Liver (tissue), 9 donors: ENCODE measurements around the gene ERBB4. TPM values are rescaled to one million over a fixed set of nuclear protein-coding genes. Genes with fewer than 3 reads are reported as not detected.

Source experiments
- DNase-seq: peaks from one replicate; pipeline ENCODE4 v3.0.0-alpha.2; 2017; ENCODE audit warnings: low spot score
- H3K27ac ChIP-seq, 2 donors: one replicate each; pipeline ENCODE4 v1.7.0; 2013; ENCODE audit warnings: inconsistent platforms in 2 of 2, low read length in 2 of 2, control low read depth in 1 of 2, low read depth in 1 of 2, mild to moderate bottlenecking in 1 of 2
- H3K27me3 ChIP-seq, 4 donors: one replicate each; pipeline versions ENCODE4 v1.6.1 to v1.7.0; 2013; ENCODE audit warnings: low read length in 3 of 4, inconsistent platforms in 1 of 4, mild to moderate bottlenecking in 1 of 4, moderate library complexity in 1 of 4; ENCODE audit not compliant: control insufficient read depth in 4 of 4, insufficient read depth in 4 of 4
- H3K36me3 ChIP-seq, 4 donors: one replicate each; pipeline versions ENCODE4 v1.6.1 to v1.7.0; 2013; ENCODE audit warnings: low read length in 3 of 4, mild to moderate bottlenecking in 3 of 4, low read depth in 1 of 4, moderate library complexity in 1 of 4; ENCODE audit not compliant: control insufficient read depth in 4 of 4, insufficient read depth in 3 of 4
- H3K4me1 ChIP-seq, 4 donors: one replicate each; pipeline versions ENCODE4 v1.6.1 to v1.7.0; 2013; ENCODE audit warnings: low read length in 3 of 4, mild to moderate bottlenecking in 3 of 4, moderate library complexity in 1 of 4; ENCODE audit not compliant: control insufficient read depth in 4 of 4, insufficient read depth in 4 of 4
- H3K4me3 ChIP-seq, 3 donors: one replicate each; pipeline versions ENCODE4 v1.6.1 to v1.7.0; 2013; ENCODE audit warnings: low read length in 3 of 3, control low read depth in 1 of 3, low read depth in 1 of 3, mild to moderate bottlenecking in 1 of 3
- H3K9ac ChIP-seq, 2 donors: one replicate each; pipeline ENCODE4 v1.7.0; 2013; ENCODE audit warnings: low read length in 2 of 2, mild to moderate bottlenecking in 2 of 2, moderate library complexity in 2 of 2, control low read depth in 1 of 2, low read depth in 1 of 2
- H3K9me3 ChIP-seq, 4 donors: one replicate each; pipeline versions ENCODE4 v1.6.1 to v1.7.0; 2013; ENCODE audit warnings: low read length in 3 of 4; ENCODE audit not compliant: control insufficient read depth in 4 of 4
- EGR1 ChIP-seq, 2 donors: IDR thresholded peaks; 2 replicates each; pipeline ENCODE4 v1.6.1; 2016 to 2018; ENCODE audit warnings: antibody characterized with exemption in 2 of 2, low read depth in 2 of 2
- FOXA2 ChIP-seq: IDR thresholded peaks from 2 replicates; pipeline ENCODE4 v1.6.1; 2016; ENCODE audit warnings: antibody characterized with exemption
- GABPA ChIP-seq, 2 donors: IDR thresholded peaks in 1 of 2; conservative IDR thresholded peaks in 1 of 2; 2 replicates each; pipeline ENCODE4 v1.6.1; 2016; ENCODE audit warnings: antibody characterized with exemption in 2 of 2, mild to moderate bottlenecking in 1 of 2, moderate library complexity in 1 of 2
- HNF4G ChIP-seq: IDR thresholded peaks from 2 replicates; pipeline ENCODE4 v1.6.1; 2016; ENCODE audit warnings: antibody characterized with exemption
- JUND ChIP-seq, 2 donors: IDR thresholded peaks; 2 replicates each; pipeline ENCODE4 v1.6.1; 2016; ENCODE audit warnings: antibody characterized with exemption in 2 of 2
- NR2F2 ChIP-seq: IDR thresholded peaks from 2 replicates; pipeline ENCODE4 v1.6.1; 2016; ENCODE audit warnings: antibody characterized with exemption
- RAD21 ChIP-seq, 2 donors: IDR thresholded peaks; 2 replicates each; pipeline ENCODE4 v1.6.1; 2016; ENCODE audit warnings: antibody characterized with exemption in 2 of 2, mild to moderate bottlenecking in 2 of 2
- SP1 ChIP-seq: IDR thresholded peaks from 2 replicates; pipeline ENCODE4 v1.6.1; 2018; ENCODE audit warnings: antibody characterized with exemption, mild to moderate bottlenecking
- TAF1 ChIP-seq: conservative IDR thresholded peaks from 2 replicates; pipeline ENCODE4 v1.6.1; 2016; ENCODE audit warnings: antibody characterized with exemption, mild to moderate bottlenecking
- YY1 ChIP-seq: IDR thresholded peaks from 2 replicates; pipeline ENCODE4 v1.6.1; 2016; ENCODE audit warnings: antibody characterized with exemption, mild to moderate bottlenecking
- WGBS: extraction: QIAGEN DNeasy Blood & Tissue Kit; methylation state at CpG from one replicate; pipeline ENCODE4 v1.1.7; 2013; 5-methylcytosine and 5-hydroxymethylcytosine counted together
- polyA plus RNA-seq, 2 donors: library from polyadenylated mRNA; stranded (reverse) in 1 of 2; unstranded in 1 of 2; fragments of 200-250 nt in 1 of 2; fragments of >200 nt in 1 of 2; fragmentation: Nextera tagmentation in 1 of 2; extraction: Ambion mirVana in 1 of 2; gene quantifications; one replicate each; pipeline versions ENCODE4 v1.2.1 to v1.2.3, GENCODE V29; 2013 to 2015
- total RNA-seq, 2 donors: library from RNA; depleted of rRNA; stranded (reverse); fragments of >200 nt; gene quantifications; one replicate each; pipeline ENCODE4 v1.2.3, GENCODE V29; 2014
- TF ChIP-seq, protein P1 (sequence below): IDR thresholded peaks from 2 replicates; pipeline ENCODE4 v1.6.1; 2016; ENCODE audit warnings: antibody characterized with exemption
- TF ChIP-seq, protein P2 (sequence below): fragments of 150-350 bp; IDR thresholded peaks from 2 replicates; pipeline ENCODE4 v1.5.1; 2017; ENCODE audit warnings: improper control_type of control experiment, low read depth, low read length; ENCODE audit not compliant: missing input control
- TF ChIP-seq, protein P3 (sequence below): IDR thresholded peaks from 2 replicates; pipeline ENCODE4 v1.6.1; 2016; ENCODE audit warnings: antibody characterized with exemption
- donor health status: healthy.
- donor health status: healthy.
- donor health status: healthy.
- donor health status: healthy.
- donor health status: healthy.

Gene ERBB4
- total and polyA plus RNA-seq, 4 donors = 0.03 to 0.42 TPM; not detected in 2

DNA sequence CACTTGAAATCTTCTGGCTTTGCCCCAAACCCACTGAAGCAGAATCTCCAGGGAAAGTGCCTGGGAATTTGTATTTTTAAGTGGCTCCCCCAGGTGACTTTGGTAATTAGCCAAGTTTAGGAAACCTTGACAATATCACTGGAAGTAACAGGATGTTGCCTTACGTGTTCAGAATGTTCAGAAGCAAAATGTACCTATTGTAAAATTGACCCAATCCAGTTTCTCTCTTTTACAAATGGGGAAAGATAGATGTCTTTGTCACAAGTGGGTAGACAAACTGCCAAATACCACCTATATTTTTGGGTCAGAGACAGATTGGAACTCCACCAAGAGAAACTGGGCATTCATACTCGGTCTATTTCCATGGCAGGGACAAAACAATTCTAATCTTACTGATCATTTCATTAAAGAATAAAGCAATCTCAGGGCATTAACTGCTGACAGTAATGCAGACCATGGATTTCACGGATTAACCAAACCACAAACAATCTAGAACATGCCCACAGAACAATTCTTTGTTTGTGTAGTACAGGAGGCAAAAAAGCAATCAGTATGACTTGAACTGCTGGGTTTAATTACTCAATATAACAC lies 255.8 kb downstream of the ERBB4 start:
- Histone ChIP-seq H3K9me3 (no peaks in the 10 kb centered on the region), H3K4me3 (no peak overlapping the region), H3K27ac (no peak overlapping the region), H3K4me1 (no peaks in the 10 kb centered on the region), H3K9ac (no peak overlapping the region), H3K36me3 (no peaks in the 10 kb centered on the region), H3K27me3 (peaks cover 0 to 2% (median 0%) of the 10 kb centered on the region in 4 donors)
- WGBS = 68% methylated on average over 3 of the region's 3 CpGs
- TF ChIP-seq TAF1 (no peak), RAD21 (IDR thresholded peaks at IDR 0.05) (no peak), EGR1 (IDR thresholded peaks at IDR 0.05; ENCODE audit: low read depth in 2 of 2) (no peak), FOXA2 (no peak)
- no peak for DNase-seq

DNA sequence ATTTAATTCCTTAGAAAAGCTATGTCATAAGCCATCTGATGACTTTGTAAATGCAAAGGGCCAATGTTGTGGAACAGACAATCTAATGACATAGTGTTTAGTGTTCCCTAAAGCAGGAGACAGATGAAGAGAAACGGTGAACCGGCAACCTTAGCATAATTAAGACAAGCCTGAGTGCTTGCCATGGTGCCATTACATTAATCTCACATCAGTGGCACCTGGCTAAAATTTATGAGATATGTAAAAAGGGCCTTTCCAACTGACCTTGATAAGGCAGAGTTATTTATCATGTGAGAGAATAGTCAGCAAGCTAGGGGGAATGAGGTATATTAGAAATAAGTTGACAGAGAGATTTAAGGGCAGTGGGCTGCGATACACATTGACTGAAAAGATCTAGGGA lies 261.8 kb downstream of the ERBB4 start:
- H3K27me3 ChIP-seq = no peaks in the 10 kb centered on the region
- DNase-seq = no peak
- H3K36me3 ChIP-seq = no peaks in the 10 kb centered on the region
- H3K9ac ChIP-seq = no peak overlapping the region
- no peak overlapping the region for H3K27ac ChIP-seq
- H3K9me3 ChIP-seq = no peaks in the 10 kb centered on the region
- TF ChIP-seq, protein P1, sequence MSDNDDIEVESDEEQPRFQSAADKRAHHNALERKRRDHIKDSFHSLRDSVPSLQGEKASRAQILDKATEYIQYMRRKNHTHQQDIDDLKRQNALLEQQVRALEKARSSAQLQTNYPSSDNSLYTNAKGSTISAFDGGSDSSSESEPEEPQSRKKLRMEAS = no peak
- TF ChIP-seq YY1 (no peak), HNF4G (no peak), NR2F2 (no peak), RAD21 (IDR thresholded peaks at IDR 0.05) (no peak), JUND (IDR thresholded peaks at IDR 0.05) (no peak)
- TF ChIP-seq, protein P2, sequence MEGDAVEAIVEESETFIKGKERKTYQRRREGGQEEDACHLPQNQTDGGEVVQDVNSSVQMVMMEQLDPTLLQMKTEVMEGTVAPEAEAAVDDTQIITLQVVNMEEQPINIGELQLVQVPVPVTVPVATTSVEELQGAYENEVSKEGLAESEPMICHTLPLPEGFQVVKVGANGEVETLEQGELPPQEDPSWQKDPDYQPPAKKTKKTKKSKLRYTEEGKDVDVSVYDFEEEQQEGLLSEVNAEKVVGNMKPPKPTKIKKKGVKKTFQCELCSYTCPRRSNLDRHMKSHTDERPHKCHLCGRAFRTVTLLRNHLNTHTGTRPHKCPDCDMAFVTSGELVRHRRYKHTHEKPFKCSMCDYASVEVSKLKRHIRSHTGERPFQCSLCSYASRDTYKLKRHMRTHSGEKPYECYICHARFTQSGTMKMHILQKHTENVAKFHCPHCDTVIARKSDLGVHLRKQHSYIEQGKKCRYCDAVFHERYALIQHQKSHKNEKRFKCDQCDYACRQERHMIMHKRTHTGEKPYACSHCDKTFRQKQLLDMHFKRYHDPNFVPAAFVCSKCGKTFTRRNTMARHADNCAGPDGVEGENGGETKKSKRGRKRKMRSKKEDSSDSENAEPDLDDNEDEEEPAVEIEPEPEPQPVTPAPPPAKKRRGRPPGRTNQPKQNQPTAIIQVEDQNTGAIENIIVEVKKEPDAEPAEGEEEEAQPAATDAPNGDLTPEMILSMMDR = no peak
- TF ChIP-seq, protein P3, sequence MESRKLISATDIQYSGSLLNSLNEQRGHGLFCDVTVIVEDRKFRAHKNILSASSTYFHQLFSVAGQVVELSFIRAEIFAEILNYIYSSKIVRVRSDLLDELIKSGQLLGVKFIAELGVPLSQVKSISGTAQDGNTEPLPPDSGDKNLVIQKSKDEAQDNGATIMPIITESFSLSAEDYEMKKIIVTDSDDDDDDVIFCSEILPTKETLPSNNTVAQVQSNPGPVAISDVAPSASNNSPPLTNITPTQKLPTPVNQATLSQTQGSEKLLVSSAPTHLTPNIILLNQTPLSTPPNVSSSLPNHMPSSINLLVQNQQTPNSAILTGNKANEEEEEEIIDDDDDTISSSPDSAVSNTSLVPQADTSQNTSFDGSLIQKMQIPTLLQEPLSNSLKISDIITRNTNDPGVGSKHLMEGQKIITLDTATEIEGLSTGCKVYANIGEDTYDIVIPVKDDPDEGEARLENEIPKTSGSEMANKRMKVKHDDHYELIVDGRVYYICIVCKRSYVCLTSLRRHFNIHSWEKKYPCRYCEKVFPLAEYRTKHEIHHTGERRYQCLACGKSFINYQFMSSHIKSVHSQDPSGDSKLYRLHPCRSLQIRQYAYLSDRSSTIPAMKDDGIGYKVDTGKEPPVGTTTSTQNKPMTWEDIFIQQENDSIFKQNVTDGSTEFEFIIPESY = no peak
- H3K4me3 ChIP-seq = no peak overlapping the region
- H3K4me1 ChIP-seq = no peaks in the 10 kb centered on the region
- 76% methylated on average over 3 of the region's 3 CpGs for WGBS

DNA sequence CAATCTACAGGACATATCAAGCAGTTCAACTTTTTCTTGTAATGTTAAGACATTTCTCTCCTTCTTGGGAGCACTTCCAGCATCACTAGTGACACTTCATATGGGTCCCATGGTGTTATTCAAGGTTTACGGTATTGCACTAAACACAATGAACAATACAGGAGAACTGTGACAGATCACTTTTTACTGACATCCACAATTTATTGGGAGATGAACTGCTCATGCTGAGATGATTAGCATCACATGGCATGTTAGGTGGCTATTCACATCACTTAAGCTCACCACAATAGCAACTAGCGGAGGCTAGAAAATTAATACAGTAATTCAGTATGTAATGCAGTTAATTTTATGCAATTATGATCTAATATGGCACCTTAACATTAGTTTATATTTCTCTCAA lies 264.4 kb downstream of the ERBB4 start:
- Histone ChIP-seq H3K4me3 (no peak overlapping the region), H3K4me1 (no peaks in the 10 kb centered on the region), H3K9ac (no peak overlapping the region), H3K27ac (no peak overlapping the region), H3K36me3 (no peaks in the 10 kb centered on the region), H3K27me3 (no peaks in the 10 kb centered on the region), H3K9me3 (no peaks in the 10 kb centered on the region)
- WGBS = 85% methylated on average over 2 of the region's 2 CpGs
- no peak for DNase-seq
- TF ChIP-seq HNF4G (no peak), YY1 (no peak), SP1 (no peak), GABPA (IDR thresholded peaks at IDR 0.05 in 1 of 2, conservative IDR thresholded peaks at IDR 0.05 in 1 of 2) (no peak)
- TF ChIP-seq, protein P1 = no peak
